ENCODE measurements around the gene DNAH17.

DNA sequence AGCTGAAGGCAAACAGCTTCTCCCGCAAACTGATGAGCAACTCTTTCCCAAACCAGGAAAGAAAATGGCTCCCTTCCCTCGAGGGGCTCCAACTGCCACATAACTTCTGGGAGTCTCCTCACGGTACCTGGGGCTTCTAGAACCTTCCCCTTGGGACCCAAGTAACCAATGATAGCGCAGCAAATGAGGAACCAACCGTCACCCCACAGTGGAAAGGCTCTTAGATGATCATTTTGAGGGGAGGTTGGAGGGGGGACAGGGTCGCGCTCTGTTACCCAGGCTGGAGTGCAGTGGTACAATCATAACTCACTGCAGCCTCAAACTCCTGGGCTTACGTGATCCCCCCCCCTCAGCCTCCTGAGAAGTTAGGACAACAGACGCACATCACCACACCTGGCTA lies at the start of gene DNAH17:
- no peak for TF ChIP-seq POLR2A (IDR thresholded peaks at IDR 0.05; ENCODE audit: low read depth, low read length)
- TF ChIP-seq POLR2AphosphoS5 (IDR thresholded peaks at IDR 0.05; ENCODE audit: low read depth, low read length), result no peak
- no peak for TF ChIP-seq TAF1 (IDR thresholded peaks at IDR 0.05; ENCODE audit: borderline replicate concordance, low read depth, low read length)

Measured in GM12892 (cell line).